Activated effector memory CD4-positive, alpha-beta T cell treated with Interleukin-2 at 50 U/mL for 16 hours (primary cell): ENCODE data around the gene HOXA2.

Experiments used
- DNase-seq: peaks from one replicate; pipeline ENCODE4 v3.0.0-alpha.2; 2020

The HOXA2 gene

DNA sequence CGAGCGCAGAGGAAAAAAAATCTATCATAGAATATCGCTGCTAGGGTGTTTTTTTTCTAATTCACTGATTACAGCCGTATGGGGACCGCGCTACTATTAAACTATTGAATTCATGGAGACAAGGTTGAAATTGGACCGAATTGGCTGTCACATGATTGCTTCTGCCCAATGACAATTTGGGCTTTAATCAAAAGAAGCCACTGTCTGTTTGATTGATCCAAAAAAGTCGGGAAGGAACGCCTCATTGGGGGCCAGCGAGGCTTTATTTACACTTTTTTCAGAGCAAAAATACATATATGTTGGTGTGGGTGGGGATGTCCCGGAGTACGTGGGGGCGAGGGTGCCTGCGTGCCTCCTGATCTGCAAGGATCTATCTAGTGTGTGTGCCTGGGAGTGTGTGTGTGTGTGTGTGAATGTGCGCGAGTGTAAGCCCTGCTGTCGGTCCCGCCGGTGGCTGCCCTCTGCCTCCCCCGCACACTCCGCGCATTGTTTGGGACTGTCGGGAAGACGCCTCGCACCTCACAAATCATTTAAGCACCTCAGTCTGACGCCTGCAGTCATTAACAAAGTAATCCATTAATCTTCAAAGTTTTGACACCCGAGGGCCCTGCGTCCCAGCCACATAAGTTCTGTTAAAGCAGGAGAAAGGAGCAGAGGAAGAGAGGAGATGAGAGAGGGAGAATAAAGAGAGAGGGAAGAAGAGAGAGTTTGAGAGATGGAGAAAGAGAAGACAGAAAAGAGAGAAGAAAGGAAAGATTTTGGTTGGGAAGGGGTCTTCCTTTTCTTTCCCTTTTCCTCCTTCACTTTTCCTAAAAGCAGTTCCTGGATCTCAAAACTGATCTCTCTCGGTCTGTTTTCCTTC, at the start of gene HOXA2:
Gene HOXA2 (minus strand): TSS at position 103 of the 862 bp plus-strand sequence. CDS start 183 bp downstream, outside the sequence.
- no peak for DNase-seq

DNA sequence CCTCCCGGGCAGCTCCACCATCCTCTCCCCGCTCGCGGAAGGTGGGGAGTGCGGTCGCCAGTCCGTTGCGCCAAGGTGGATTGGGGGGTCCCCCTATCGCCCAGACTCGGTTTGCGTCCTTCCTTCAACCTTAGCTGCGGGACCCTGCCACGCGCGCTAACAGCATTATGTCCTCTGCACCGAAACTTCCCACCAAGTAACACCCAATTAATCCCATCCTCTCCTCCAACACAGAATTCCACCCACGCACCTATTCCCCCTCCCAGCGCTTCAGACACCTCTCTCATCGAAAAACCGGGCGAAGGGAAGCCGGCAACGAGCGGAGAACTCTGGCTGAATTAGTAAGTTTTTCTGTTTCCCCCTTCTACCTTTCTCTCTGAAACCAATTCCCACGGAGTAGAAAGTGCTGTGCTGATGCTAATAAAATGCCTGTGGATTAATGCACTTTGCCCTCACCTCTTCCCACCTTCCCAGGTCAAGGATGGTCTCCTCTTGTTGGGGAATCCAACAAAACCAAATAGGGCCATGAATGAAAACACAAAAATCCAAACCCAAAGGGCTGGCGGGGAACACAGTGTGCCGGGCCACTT, 49.0 kb upstream of the HOXA2 start:
- no peak for DNase-seq

DNA sequence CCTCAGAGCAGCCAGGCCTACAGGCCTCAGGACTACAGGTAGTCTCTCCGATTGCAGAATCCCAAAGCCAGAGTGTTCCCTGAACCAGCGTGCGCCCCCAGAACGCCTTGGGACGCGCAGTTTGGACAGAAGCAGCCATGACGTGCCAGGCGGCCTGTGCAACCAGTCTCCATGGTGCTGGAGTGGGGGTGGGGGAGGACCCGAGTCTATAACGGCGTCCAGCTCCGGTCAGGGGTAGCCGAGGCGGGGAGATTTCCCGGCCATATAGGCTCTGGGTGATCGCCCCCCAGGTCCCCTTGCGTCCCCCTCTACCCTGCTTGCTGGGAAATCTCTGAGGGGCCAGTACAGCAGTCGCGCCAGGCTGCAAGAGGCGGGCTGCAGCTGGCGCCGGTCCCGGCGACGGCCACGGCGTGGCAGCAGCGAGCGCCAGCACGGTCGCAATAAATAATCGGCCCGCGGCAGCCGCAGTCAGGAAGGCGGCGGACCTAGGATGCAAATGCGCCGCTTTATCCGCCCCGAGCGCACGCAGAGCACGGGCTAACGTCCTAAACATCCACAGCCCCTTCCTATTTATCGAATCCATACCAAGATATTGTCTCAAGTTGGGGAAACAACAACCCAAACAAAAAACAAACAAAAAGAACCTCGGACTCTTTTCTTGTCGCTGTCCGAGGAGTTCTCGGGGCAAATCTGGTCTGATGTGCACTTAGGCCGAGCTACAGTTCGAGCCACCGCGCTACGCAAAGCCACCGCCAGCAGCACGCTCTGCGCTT, 48.3 kb upstream of the HOXA2 start:
- peak; percentile 54 for DNase-seq

DNA sequence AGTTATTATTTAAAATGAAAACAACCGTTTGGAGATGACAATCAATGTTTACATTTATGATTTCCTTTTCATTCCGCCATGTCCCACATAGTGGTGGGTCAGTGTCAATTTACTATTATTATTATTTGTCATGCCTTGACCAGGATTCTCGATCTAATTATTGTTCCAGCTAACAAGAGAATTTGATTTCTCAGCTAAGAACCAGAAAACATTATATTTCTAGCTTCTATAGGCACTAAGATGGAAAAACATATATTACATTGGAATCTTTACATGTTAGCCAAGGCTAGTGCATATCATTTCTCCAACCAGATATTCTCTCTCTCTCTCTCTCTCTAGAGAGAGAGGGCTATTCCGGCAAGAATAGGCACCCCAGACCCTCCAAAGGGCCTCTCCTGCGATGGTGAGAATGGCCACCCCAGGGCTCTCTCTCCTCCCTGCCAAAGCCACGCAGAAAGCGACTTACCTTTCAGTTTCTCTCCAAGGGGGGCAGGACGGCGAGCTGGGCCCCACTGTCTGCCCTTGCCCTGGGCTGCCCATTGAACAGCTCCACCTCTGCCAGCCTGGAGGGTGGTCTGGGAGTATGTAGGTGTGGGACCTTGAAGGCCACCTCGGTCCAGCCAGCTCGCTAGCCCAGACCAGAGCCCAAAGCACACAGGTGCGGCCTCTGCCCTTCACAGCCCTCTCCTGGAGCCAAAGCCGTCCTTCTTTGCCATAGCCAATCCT, 47.5 kb upstream of the HOXA2 start:
- DNase-seq, result no peak

DNA sequence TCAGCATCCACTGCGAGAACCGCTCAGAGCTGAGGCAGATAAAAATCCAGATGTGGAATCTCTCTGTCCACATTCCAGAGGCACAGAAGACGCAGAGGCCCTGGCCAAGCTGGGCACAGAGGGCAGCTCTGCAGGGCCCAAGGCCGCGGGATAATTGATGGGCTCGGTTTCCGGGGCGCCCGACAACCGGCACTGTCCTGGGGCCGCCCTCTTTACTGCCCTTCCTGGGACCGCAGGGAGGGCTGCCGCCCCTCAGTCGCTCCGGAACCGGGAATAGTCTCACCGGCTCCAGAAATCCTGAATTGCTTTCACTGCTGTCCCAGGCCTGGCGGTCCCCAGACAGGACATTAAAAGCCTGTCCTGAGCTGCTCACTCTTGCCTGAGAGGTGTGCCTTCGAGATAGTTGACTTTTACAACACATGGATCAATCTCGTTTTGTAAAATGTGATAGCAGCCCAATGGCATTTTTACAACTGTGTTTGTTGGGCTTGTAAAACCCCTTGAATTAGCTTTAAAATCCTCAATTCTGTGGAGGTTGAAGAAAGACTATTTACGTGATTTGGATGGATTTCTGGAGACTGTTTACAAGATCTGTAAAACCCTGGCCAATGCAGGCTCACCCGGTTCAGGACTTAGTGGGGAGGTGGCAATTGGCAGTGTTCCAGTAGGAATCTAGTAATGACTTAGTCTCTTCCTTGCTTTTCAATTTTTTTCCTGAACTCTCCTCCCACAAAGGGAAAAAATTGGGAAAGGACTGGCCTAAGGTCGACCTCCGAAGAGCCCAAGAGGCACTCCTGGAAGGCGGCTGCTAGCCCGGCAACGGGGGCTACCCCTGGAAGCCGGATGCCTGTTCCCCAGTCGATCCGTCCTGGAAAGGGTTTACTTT, 46.5 kb upstream of the HOXA2 start:
- DNase-seq, result no peak

DNA sequence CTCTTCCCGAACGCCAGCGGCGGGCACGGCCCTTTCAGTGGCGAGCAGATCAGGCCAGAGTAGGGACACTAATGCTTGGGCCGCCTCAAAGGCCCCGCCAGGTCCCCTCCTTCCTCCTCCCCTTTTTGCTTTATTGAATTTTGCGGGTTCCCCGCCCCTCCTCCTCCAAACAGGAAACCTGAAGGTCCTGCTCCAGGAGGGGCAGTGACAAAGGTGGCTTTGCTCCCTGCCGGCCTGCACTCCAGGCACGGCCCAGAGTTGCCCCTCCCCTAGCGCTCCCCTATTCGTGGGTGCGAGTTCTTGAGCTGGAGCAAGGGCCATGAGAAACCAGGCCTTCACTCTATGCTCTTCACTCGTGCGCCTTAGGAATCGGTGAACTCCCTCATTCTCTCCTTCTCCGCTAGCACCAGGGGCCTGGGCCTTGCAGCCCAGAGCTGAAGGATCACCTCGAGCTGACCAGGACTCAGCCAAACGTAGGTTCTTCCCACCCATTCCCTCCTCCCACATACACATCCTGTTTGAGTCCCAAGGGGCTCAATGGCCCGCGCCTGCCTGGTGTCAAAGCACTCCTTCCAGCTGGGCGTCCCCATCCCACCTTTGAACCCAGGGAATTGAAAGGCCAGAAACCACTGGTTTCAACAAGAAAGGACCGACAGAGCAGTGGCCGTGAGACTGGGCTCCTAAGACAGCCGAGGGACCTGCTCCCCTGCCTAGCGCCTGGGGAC, 45.7 kb upstream of the HOXA2 start:
- DNase-seq, result no peak

DNA sequence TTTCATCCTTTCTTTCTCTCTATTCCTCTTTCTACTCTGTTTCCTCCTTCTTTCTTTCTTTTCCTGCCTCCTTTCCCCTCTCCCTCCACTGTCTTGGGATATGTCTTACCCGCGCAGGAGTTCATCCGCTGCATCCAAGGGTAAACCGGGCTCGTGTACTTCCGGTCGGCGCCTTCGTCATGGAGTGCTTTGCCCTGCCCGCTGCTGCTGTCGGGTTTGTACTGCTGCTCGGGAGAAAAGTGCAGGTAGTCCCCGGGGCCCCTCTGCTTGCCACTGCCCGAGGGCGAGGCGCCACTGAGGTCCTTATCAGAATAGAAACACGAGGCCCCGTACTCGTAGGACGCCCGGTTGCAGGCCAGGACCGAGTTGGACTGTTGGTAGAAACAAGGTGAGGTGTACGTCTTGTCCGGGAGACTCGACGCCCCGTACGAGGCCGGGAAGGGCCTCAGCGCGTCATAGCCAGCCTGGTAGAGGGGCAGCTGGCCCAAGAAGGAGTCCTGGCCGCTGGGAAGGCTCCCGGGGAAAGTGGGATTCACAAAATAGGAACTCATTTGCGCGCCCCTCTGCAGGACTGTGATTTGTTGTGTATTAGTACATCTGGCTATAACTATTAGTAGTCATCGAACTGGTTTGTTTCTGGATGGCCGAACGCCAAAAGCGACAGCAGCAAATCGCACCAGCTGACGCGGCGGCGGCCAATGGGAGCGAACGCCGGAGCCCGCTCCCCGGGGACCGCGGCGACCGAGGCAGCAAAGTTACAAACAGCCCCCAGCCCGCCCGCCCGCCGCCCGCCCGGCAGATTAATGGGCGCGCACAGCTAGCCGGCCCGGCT, 44.9 kb upstream of the HOXA2 start, which contains the start of gene HOXA6:
Gene HOXA6 (minus strand): TSS at position 576 of the 832 bp plus-strand sequence. CDS start 25 bp downstream, at position 551.
- DNase-seq, result no peak

DNA sequence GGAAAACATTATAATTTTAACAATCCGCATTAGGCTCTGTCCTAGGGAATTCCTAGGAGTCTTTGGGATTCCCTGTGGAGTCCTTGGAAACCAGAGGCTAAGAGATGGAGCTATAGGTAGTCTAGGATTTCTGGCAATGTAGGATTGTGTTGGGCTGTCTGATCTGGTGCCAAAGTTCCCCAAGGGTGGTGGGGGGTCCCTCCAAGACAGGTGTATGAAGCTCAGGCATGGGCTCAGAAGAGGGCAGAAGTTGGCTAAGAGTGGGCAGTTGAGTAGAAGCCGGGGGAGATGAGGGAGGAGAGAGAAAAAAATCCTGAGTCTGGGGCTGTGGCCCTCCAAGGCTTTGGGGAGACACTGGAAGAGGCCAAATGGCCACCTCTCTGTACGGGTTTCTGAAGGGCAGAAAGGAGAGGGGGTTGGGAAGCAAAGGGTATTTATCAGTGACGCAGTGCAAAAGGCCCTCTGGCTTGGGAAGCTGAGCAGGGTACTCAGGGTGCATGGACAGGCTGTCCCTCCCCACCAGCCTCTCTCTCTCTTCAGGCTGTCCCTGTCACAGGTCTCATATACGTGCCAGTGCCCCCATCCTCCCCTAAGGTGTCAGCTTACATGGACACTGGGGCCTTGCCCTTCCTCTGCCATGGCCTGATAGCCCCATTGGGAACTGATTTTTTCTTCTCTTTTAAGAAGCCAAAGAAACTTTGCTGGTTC, 44.2 kb upstream of the HOXA2 start:
- no peak for DNase-seq

DNA sequence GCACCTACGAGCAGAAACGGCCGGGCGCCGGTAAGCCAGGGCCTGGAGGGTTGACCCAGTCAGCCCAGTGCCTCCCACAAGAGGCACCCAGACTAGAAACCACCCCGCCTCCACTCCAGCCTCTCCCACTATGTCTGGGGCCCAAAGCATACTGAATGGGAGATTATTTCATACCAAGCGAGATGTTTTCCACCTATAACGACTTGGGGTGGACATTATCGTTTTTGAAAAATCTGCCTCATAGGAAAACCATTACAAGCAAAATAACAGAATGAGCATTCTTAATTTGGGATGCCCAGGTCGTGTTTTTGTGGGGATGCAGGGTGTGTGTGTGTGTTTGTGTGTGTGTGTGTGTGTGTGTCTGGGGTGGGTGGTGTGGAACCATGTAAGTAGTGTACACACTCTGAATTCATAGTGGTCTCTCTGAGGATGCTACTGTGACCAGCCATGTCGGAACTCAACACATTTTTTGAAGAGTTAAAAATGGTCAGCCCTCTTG, 43.5 kb upstream of the HOXA2 start:
- DNase-seq, result no peak

DNA sequence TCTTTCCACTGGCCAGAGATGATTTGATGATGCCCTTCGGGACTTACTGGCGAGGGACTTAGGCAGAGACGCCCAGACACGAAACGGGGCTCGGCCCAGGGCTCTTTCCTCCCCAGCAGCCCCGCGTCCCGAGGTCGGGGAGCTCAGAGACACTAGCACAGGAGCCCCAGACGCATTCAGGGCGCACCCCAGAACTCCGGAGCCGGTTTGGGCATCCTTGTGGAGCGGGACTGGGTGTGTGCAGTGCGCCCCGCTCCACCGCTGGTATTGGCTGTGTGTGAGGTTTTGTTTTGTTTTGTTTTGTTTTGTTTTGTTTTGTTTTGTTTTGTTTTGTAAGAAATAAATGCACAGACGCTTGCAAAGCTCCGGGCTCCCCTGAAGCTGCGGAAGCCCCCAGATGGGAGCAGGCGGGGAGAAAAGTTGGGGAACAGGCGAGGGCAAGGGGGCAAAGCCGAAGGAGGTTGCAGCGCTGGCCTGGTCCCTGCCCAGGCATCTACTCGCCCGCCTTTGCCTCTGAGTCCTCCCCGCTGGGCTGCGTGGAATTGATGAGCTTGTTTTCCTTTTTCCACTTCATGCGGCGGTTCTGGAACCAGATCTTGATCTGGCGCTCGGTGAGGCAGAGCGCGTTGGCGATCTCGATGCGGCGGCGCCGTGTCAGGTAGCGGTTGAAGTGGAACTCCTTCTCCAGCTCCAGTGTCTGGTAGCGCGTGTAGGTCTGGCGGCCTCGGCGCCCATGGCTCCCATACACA, 42.9 kb upstream of the HOXA2 start:
- DNase-seq, result no peak

DNA sequence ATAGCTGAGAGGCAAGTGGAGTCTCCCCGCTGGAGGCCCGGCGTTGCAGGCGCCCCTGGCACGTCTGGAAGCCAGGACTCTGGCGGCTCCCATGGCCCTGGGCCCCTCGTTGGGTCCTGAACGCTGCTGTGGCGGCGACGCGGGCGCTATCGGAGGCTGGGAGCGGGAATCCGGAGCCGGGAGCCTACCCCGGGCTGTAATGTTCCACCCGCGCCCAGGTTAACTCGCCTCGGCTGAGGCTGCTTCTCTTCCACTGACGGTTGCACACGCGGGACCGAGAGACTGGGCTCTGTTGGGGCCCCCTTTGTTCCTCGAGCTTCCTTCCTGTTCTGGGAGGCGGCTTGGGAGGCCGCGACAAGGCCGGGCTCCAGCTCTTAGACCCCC, 42.3 kb upstream of the HOXA2 start:
- DNase-seq, result no peak

DNA sequence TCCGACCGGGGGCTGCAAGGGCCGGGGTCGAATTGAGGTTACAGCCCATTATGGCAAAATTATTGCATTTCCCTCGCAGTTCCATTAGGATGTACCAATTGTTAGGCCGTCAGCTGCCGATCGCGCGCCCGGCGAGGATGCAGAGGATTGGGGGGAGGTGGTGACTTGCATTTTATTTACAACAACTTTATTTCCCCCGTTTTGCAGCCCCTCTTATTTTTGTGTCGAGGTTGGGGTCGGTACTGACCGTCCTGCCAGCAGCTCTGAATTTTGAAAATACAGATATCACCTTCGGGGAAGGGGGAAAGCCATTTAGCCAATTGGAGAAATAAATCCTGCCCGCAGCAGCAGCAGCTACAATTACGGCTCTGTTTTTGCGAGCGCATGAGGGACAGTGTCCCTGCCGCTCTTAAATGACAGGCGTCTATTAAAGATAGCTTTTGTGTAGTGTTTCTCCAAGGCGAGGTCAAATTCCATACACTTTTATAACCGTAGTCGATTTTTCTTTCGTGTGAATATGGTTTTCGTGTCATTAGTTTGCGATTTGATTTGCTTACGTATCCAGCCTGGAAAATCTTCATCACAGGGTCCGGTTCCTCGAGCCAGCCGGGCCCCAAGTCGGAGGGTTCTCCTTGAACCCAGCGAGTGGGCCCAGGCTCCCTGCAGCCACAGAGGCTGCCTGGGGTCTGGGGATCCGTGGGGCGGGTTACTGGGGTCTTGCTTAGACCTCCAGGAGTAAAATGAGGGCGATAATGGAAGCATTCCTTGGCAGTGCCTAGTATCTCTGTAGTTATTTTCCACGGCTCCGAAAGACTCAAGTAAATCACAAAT, 41.7 kb upstream of the HOXA2 start:
- no peak for DNase-seq

DNA sequence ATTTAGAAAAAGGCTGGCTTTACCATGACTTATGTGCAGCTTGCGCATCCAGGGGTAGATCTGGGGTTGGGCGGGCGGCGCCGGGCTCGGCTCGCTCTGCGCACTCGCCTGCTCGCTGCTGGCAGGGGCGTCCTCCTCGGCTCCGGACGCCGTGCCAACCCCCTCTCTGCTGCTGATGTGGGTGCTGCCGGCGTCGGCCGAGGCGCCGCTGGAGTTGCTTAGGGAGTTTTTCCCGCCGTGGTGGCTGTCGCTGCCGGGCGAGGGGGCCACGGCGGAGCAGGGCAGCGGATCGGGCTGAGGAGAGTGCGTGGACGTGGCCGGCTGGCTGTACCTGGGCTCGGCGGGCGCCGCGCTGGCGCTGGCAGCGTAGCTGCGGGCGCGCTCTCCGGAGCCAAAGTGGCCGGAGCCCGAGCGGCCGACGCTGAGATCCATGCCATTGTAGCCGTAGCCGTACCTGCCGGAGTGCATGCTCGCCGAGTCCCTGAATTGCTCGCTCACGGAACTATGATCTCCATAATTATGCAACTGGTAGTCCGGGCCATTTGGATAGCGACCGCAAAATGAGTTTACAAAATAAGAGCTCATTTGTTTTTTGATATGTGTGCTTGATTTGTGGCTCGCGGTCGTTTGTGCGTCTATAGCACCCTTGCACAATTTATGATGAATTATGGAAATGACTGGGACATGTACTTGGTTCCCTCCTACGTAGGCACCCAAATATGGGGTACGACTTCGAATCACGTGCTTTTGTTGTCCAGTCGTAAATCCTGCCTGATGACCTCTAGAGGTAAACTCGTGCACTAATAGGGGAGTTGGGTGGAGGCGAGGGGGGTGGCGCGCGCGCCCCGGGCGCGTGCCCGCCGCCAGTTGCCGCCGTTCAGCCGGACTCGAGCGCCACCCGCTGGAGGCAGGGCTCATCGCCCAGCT, 40.8 kb upstream of the HOXA2 start, which contains the start of gene HOXA5:
Gene HOXA5 (minus strand): TSS at position 659 of the 927 bp plus-strand sequence. CDS start 74 bp downstream, at position 585.
- no peak for DNase-seq

DNA sequence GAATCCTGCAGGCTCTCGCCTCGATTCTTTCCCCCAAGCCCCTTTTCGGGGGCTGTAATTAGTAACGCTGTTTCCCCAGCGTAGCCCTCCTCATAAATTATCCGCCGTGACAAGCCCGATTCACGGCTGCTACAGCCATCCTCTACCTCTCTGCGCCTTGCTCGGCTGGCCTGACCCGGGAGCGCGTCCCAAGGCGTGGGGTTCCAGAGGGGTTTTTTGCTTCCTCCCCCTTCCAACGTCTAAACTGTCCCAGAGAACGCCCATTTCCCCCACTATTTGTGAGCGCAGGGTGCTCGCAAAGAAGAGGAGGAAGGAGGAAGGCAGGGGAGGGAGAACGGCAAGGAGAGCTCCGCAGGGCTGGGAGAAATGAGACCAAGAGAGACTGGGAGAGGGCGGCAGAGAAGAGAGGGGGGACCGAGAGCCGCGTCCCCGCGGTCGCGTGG, 40.1 kb upstream of the HOXA2 start:
- no peak for DNase-seq

DNA sequence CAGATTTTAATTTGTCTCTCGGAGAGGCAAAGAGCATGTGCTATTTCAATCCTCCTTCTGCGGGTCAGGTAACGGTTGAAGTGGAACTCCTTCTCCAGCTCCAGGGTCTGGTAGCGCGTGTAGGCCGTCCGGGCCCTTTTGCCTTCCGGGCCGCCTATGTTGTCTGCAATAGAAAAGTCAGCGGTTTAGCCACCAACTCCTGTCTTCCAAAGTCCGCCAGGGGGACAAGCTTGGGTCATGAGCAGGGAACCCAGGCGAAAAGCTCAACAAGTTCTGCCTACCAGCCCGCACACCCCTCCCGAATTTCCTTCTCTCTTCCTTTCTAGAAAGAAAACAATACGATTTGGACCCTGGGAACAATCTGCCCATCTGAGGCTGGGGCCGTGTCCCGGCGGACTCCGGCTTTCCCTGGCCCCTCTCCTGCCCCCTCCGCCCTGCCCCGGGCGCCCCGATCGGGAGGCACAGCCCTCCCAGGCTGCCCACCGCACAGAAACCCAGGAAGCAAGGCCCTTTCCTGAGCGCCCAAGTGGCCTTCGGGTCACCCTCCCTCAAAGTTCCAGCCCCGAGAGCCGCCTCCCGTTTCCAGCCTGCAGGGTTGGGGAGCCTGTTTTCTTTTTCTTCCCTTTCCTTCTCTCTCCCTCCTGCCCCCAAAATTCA, 39.6 kb upstream of the HOXA2 start:
- no peak for DNase-seq
